HG02870 (cell line): Measurements from ENCODE around the gene PRKCQ.

Source experiments
- ATAC-seq: cut with Tn5 transposase; IDR thresholded peaks from one replicate; pipeline ENCODE4 v1.9.1; 2021; ENCODE audit warnings: mild to moderate bottlenecking, moderate library complexity; ENCODE audit not compliant: unreplicated experiment

The PRKCQ gene

DNA sequence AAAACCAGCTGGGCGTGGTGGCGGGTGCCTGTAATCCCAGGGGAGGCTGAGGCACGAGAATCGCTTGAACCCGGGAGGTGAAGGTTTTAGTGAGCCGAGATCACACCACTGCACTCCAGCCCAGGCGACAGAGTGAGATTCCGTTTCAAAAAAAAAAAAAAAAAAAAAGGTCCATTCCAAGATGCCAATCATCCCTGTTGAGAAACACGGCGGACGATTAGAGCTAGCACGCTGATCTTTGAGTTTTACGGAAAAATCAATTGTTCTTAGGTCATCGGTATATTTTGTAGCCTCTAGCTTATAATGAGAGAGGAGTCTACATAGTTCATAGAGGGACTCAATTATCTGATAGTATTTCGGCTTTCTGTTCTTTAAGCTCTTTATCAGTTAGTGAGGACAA lies 169.2 kb downstream of the PRKCQ start:
- no peak for ATAC-seq

DNA sequence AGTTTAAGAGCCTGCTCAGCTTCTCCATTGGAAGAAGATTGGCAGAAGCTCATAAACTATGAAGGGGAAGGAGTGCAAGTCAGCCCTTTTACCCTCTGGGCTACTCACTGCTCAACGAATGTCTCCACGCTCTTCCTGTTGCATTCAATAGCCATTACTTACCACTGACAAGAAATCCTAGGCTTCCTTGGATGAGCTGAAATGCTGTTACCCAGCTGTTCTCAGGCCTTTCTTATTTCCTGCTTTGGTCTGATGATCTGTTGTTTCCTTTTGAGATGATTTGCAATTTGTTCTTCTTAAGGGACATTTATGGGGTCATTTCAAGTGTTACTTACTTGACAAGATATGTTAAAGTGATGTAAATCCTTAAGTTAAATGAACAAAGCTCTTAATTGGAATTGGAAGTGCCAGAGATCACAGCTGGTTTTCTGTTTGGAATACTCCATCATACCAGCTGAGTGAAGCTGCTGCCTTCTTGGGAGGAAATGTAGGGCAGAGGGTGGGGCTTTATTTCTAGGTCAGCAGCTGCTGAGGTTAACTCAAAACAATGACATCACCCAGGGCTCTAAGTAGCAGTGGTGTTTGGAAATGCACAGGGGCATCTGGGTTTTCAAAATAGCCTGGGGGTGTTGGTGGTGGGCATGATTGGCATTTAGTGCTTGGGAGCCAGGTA lies 170.0 kb downstream of the PRKCQ start:
- no peak for ATAC-seq

GRCh38 chr10:6408799-6409198 lies 171.3 kb downstream of the PRKCQ start:
- ATAC-seq, result no peak

GRCh38 chr10:6407034-6407721 lies 172.9 kb downstream of the PRKCQ start:
- ATAC-seq, result no peak

- ATAC-seq, result no peak
Measured at GRCh38 chr10:6406220-6407033, 173.6 kb downstream of the PRKCQ start.

DNA sequence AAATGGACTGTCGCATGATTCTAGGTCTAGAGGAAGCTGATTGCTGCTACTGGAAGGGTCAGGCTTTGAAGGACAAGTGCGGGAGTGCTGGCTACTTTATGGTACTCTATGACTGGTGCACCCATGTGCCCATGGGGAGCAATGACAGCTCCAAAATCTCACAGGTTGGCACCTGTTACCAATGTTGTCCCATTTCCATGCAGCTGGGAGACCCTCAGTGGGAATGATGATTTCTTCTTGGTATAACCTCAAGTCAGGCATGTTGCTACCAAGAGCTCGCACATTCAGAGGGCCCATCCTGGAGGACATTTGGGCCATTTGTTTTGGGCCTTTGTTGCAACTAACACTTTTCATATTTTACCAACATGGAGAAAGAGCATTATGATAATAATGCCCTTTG lies 174.4 kb downstream of the PRKCQ start:
- ATAC-seq, result no peak

DNA sequence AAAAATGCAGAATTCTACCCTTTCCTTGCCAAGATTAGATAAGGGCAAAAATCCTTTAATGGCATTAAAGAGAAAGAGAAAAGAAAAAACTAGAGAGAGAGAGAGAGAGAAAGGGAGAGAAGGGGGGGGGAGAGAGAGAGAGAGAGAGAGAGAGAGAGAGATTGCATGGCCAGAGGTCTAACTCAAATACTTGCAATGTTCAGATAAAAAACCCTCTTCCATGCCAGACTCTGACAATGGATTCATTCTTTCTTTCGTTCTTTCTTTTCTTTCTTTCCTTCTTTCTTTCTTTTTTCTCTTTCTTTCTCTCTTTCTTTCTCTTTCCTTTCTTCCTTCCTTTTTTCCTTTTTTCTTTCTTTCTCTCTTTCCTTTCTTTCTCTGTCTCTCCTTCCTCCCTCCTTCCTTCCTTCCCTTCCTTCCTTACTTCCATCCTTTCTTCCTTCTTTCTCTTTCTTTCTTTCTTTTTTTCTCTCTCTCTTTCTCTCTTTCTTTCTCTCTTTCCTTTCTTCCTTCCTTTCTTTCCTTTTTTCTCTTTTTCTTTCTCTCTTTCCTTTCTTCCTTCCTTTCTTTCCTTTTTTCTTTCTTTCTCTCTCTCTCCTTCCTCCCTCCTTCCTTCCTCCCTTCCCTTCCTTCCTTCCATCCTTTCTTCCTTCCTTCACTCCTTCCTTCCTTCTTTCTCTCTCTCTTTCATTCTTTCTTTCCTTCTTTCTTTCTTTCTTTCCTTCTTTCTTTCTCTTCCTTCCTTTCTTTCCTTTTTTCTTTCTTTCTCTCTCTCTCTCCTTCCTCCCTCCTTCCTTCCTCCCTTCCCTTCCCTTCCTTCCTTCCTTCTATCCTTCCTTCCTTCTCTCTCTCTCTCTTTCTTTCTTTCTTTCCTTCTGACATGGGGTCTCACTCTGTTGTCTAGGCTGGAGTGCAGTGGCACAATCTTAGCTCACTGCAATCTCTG lies 175.7 kb downstream of the PRKCQ start:
- ATAC-seq, result no peak

DNA sequence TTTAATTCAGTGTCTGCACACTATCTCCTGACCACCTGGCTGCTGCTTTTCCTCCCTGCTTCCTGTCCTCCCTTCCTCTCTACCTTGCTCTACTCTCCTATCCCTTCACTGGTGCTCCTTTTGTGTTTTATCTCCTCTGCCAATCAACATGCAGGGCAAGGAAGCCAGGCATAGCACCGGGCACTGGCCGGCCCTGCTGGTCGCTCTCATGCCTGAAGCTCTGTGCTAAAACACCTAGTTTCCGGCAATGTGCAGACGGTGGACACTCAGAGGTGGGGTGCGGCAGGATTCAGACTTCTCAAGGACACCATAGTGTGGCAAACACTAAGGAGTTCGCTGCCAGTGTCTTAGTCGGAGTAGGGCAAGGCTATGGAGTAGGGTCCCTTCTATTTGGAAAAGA lies 177.1 kb downstream of the PRKCQ start:
- ATAC-seq, result no peak

- ATAC-seq, result no peak
Measured at GRCh38 chr10:6402349-6402709, 177.7 kb downstream of the PRKCQ start.

DNA sequence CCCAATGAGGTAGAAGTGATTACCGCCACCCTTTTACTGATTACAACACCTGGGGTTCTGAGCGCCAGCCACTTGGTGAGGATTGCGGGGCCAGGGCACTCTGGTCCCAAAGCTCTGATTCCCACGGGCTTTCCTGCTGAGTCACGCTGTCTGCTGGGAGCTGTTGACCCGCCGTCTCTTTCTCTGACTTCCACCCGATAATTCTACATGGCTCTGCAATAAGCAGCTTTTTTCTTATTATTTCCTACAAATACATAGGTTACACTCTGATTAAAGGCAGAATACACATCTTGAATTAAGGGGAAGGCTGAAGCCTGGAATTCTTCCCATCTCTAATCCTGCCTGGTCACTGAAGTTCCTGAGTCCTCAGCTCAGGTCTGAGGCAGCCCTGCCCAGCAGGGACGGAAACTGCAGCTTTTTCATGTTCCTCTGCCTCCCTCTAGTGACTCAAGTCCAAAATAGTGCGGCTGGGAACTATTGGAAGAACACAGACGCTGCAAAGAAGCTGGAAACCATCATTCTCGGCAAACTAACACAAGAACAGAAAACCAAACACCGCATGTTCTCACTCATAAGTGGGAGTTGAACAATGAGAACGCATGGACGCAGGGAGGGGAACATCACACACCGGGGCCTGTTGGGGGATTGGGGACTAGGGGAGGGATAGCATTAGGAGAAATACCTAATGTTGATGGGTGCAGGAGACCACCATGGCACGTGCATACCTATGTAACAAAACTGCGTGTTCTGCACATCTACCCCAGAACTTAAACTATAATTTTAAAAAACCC lies 178.3 kb downstream of the PRKCQ start:
- ATAC-seq, result peak; percentile 80

DNA sequence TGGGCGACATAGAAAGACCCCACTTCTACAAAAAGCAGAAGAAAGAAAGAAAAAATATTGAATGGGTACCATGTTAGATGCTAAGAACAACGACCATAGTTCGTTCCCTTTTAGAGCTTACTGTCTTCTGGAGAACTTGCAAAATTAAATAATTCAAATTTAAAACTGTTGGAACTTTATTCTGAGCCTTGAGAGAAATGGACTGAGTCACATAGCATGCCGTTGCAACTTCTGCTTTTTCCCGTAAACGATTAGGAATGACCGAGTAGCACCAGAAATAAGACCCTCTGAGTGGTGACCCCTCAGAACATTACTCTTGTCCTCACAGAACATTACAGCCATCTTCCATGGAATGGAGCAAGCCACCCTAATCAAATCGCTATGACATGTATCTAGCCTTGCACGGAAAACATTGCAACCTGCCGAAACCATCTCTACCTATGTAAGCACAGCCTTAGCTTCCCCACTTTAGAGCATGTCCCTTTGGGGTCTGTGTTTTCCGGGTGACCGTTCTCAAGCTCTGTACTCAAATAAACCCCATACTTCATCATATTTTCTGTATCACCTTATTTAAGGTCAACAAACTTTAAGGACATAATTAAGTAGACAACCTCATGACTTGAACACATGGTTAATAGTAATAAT lies 179.1 kb downstream of the PRKCQ start:
- ATAC-seq, result no peak

DNA sequence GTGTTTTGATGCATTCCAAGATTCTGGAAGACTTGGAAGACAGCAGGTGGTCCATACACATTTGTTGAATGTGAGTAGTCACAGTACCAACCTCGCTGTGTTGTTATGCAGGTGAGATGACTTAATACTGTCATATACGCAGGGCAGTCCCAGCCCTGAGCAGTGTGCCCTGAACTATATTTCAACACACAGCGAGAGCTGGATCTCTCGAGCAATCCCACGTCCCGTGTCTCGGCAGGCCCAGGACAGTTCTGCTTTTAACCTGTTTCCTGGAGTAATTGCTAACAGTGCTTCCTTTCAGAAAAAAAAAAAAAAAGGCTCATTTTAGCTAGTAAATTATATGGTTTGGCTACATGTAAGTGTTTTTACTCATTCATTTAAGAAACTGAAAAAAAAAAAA lies 179.7 kb downstream of the PRKCQ start:
- no peak for ATAC-seq

- no peak for ATAC-seq
Measured at GRCh38 chr10:6399879-6400278, 180.2 kb downstream of the PRKCQ start.

DNA sequence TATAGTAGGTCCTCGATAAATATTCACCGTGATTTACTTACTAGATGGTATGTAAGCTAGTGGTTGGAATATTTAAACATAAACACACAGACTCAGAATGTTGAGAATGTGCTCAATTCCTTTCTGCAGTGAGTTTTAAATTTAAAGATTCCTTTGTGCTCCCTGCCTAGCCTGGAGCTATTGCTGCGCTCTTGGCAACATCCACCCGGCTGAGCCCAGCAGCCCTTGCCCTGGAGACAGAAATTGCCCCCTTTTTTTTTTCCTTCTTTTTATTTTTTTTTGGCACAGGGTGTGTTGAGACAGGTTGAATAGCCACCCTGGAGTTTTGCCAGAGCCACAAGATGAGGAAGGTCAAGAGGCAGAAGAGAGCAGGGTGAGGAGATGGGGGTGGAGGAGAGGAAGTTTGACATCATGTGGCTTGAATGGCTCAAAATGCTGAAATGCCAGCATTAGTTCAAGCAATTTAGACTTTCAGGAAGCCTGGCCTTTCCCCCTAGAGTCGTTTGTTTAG lies 180.8 kb downstream of the PRKCQ start:
- ATAC-seq, result no peak

GRCh38 chr10:6398399-6398798 lies 181.7 kb downstream of the PRKCQ start:
- ATAC-seq, result no peak

- no peak for ATAC-seq
Measured at GRCh38 chr10:6396652-6397051, 183.4 kb downstream of the PRKCQ start.

- no peak for ATAC-seq
Measured at GRCh38 chr10:6396226-6396625, 183.8 kb downstream of the PRKCQ start.

DNA sequence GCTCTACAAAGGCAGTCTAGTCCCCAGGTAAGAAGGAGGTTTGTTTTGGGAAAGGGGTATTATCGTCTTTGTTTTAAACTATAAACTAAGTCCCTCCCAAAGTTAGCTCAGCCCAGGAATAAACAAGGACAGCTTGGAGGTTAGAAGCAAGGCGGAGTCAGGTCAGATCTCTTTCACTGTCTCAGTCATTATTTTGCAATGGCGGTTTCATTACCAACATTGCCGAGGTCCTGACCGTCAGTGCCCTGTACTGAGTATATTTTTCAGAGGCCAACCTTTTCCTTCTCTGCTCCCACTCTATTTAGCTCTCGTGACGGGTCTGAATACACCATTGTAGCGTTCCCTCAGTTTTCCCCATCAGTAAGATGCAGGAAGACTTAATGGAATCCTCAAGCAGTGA lies 184.5 kb downstream of the PRKCQ start:
- no peak for ATAC-seq

GRCh38 chr10:6394084-6394483 lies 186.0 kb downstream of the PRKCQ start:
- no peak for ATAC-seq
